K562 treated with DMSO at 1 percent for 48 hours (cell line): Measurements from ENCODE around the gene TMEM156. TPM values are rescaled to one million over a fixed set of nuclear protein-coding genes. Genes with fewer than 3 reads are reported as not detected.

Experiments used
- total RNA-seq: library from RNA; unstranded; fragments of 300-600 nt; gene quantifications from 2 replicates; pipeline ENCODE4 v1.2.3, GENCODE V29; 2022; ENCODE audit warnings: low replicate concordance; ENCODE audit errors: extremely low read depth

TMEM156 gene, protein sequence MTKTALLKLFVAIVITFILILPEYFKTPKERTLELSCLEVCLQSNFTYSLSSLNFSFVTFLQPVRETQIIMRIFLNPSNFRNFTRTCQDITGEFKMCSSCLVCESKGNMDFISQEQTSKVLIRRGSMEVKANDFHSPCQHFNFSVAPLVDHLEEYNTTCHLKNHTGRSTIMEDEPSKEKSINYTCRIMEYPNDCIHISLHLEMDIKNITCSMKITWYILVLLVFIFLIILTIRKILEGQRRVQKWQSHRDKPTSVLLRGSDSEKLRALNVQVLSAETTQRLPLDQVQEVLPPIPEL
- not detected in 2 replicates for total RNA-seq

DNA sequence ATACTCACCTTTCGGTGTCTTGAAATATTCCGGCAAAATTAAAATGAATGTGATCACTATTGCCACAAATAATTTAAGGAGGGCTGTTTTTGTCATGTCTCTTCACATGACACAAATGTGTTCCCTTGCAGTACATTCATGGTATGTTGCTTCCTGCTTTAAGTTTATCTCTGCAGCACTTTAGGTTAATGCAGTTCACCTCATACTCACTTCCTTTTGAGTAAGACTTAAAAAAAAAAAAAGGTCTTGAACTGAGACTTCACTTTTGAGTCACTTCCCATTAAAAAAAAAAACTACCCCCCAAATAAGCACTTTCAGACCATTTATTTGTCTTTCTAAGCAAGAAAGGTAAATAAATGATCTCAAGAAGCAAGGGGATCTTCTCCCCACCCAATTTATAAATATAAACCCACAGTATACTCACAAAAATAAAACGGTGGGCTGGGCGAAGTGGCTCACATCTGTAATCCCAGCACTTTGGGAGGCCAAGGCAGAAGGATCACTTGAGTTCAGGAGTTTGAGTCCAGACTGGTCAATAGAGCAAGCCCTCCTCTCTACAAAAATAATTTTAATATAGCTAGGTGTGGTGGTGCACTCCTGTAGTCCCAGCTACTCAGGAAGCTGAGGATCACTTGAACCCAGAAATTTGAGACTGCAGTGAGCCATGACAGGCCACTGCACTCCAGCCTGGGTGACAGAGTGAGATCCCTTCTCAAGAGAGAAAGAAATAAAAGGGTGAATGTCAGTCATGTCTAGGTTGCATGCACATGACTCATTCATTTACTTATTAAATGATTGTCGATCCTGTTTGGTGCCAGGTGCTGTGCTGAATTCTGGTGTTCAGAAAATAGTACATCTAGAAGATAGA is at the start of gene TMEM156:
TSS of gene TMEM156 (minus strand) at position 192 of the 868 bp plus-strand sequence. CDS start at position 96, 96 bp downstream.

DNA sequence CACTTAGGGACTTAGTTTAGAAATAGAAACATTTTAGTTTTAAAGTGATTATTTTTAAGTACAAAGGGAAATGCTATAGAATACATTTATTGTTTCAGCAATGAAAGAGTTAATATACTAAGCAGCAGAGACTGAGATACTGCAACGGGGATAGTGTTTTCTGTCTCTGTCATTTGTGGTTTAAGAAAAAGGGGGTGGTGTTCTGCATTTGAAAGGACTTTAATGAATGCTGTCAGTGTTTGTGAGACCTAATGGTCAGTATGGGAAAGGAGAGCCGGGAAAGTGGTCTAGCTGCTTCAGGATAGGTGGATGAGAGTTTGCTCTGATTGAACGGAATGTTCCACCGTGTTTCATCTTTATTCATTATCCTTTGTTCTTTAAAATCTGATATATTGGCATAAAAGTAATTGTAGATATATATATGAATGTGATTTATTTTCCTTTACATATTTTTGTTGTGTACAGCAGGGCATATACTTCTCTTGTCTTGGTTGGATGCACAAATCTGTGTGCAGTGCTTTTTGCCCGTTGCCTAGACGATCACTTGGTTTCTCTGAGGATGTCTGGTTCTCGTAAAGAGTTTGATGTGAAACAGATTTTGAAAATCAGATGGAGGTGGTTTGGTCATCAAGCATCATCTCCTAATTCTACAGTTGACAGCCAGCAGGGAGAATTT is 30.0 kb upstream of the TMEM156 start, which contains the start of gene KLHL5:
TSS of gene KLHL5 (plus strand) at position 139 of the 676 bp plus-strand sequence. CDS start at position 560, 421 bp downstream.

Other genes with a start within 250 kb of the TMEM156 start
- gene TLR10, start 249.4 kb downstream of the TMEM156 start, total RNA-seq, result not detected in 2 replicates
- not detected in 2 replicates for gene TLR1, start 227.6 kb downstream of the TMEM156 start, total RNA-seq
- not detected in 2 replicates for gene TLR6, start 175.6 kb downstream of the TMEM156 start, total RNA-seq
- not detected in 2 replicates for gene FAM114A1, start 164.6 kb downstream of the TMEM156 start, total RNA-seq
- not detected in 2 replicates for gene KLHL5, start 29.8 kb upstream of the TMEM156 start, total RNA-seq
- not detected in 2 replicates for gene WDR19, start 150.1 kb upstream of the TMEM156 start, total RNA-seq